Osteocyte (in vitro differentiated cells): Measurements from ENCODE around the gene XPA. TPM values are rescaled to one million over a fixed set of nuclear protein-coding genes. Genes with fewer than 3 reads are reported as not detected.
A peak's percentile ranks its signal among the peaks of the same experiment; 100 is the strongest.

ENCODE experiments used
- DNase-seq: peaks from one replicate; pipeline ENCODE4 v3.0.0; 2021; ENCODE audit warnings: mixed read lengths; ENCODE audit not compliant: unreplicated experiment; ENCODE audit errors: extremely low spot score
- H3K27ac Mint-ChIP-seq: one replicate; pipeline ENCODE4 v1.8.0; 2021; ENCODE audit warnings: mild to moderate bottlenecking, mixed read lengths; ENCODE audit not compliant: unreplicated experiment
- H3K27me3 Mint-ChIP-seq: one replicate; pipeline ENCODE4 v1.8.0; 2021; ENCODE audit warnings: mixed read lengths; ENCODE audit not compliant: unreplicated experiment
- H3K36me3 Mint-ChIP-seq: one replicate; pipeline ENCODE4 v1.8.0; 2021; ENCODE audit warnings: mixed read lengths; ENCODE audit not compliant: unreplicated experiment
- H3K4me1 Mint-ChIP-seq: one replicate; pipeline ENCODE4 v1.8.0; 2021; ENCODE audit warnings: mixed read lengths; ENCODE audit not compliant: unreplicated experiment
- H3K4me3 Mint-ChIP-seq: one replicate; pipeline ENCODE4 v1.8.0; 2021; ENCODE audit warnings: mild to moderate bottlenecking, moderate library complexity, mixed read lengths; ENCODE audit not compliant: unreplicated experiment
- H3K9me3 Mint-ChIP-seq: one replicate; pipeline ENCODE4 v1.8.0; 2021; ENCODE audit warnings: mixed read lengths; ENCODE audit not compliant: unreplicated experiment
- total RNA-seq: library from RNA; stranded (reverse); gene quantifications from 2 replicates; pipeline ENCODE4 v1.2.1, GENCODE V29; 2021
- TF ChIP-seq, protein P1 (sequence below): fragments of 200-600 bp; sonication (generic); IDR thresholded peaks from 2 replicates; pipeline ENCODE4 v1.5.0; 2021; ENCODE audit warnings: antibody characterized with exemption, mild to moderate bottlenecking, moderate library complexity

Gene XPA
- total RNA-seq, 1 donor from 2014 or later: 10.1 TPM

DNA sequence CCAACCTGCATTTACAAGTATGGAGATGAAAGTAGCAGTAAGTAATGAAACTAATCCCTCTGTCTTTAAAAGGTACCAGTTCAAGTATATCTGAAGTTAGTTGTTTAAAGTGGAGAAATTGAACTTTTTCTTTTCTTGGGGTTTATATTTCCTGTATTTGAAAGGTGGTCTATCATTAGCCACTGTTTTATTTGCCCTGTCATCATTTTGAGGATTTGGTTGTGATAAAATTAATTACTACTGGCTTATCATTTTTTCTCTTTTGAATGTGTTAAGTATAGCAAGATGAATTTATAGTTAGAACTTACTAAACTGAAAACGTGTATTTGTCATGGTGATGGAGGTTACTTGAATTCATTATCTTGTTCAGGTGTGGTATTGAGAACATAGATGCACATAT, 38.4 kb downstream of the XPA start:
- H3K27ac Mint-ChIP-seq: no peak overlapping the region
- H3K4me3 Mint-ChIP-seq: no peak overlapping the region
- no peaks in the 10 kb centered on the region for H3K9me3 Mint-ChIP-seq
- no peaks in the 10 kb centered on the region for H3K27me3 Mint-ChIP-seq
- H3K36me3 Mint-ChIP-seq: peaks cover 82% of the 10 kb centered on the region
- no peaks in the 10 kb centered on the region for H3K4me1 Mint-ChIP-seq
- TF ChIP-seq, protein P1, sequence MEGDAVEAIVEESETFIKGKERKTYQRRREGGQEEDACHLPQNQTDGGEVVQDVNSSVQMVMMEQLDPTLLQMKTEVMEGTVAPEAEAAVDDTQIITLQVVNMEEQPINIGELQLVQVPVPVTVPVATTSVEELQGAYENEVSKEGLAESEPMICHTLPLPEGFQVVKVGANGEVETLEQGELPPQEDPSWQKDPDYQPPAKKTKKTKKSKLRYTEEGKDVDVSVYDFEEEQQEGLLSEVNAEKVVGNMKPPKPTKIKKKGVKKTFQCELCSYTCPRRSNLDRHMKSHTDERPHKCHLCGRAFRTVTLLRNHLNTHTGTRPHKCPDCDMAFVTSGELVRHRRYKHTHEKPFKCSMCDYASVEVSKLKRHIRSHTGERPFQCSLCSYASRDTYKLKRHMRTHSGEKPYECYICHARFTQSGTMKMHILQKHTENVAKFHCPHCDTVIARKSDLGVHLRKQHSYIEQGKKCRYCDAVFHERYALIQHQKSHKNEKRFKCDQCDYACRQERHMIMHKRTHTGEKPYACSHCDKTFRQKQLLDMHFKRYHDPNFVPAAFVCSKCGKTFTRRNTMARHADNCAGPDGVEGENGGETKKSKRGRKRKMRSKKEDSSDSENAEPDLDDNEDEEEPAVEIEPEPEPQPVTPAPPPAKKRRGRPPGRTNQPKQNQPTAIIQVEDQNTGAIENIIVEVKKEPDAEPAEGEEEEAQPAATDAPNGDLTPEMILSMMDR: no peak
- no peak for DNase-seq

GRCh38 chr9:97651646-97652045, 45.5 kb downstream of the XPA start:
- Mint-ChIP-seq H3K36me3 (peaks cover 47% of the 10 kb centered on the region), H3K4me3 (no peak overlapping the region), H3K27me3 (no peaks in the 10 kb centered on the region), H3K9me3 (no peaks in the 10 kb centered on the region), H3K27ac (no peak overlapping the region), H3K4me1 (no peaks in the 10 kb centered on the region)
- TF ChIP-seq, protein P1: no peak
- DNase-seq: no peak

DNA sequence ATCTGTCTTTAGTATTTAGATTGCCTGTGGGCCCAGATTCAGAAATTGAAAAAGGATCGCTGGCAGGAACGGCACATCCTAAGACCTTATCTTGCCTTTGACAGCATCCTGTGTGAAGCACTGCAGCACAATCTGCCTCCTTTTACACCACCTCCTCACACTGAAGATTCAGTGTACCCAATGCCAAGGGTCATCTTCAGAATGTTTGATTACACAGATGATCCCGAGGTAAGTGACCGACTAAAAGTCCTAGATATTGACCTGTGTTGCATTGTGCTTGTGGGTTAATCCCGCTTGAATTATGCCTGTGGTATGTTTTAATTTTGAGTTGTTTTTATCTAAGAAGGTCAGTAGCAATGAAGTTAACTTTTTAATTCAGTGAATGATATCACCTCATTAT, 49.1 kb downstream of the XPA start:
- Mint-ChIP-seq H3K9me3 (no peaks in the 10 kb centered on the region), H3K27me3 (no peaks in the 10 kb centered on the region), H3K4me1 (no peaks in the 10 kb centered on the region), H3K27ac (no peak overlapping the region), H3K36me3 (peaks cover 26% of the 10 kb centered on the region), H3K4me3 (no peak overlapping the region)
- TF ChIP-seq, protein P1: no peak
- DNase-seq: no peak

- no peak overlapping the region for H3K27ac Mint-ChIP-seq
- H3K4me1 Mint-ChIP-seq: no peaks in the 10 kb centered on the region
- TF ChIP-seq, protein P1: no peak
- H3K4me3 Mint-ChIP-seq: no peak overlapping the region
- H3K9me3 Mint-ChIP-seq: no peaks in the 10 kb centered on the region
- H3K36me3 Mint-ChIP-seq: peaks cover 26% of the 10 kb centered on the region
- no peak for DNase-seq
- H3K27me3 Mint-ChIP-seq: no peaks in the 10 kb centered on the region
These were observed 51.4 kb downstream of the XPA start for GRCh38 chr9:97645720-97646119.

DNA sequence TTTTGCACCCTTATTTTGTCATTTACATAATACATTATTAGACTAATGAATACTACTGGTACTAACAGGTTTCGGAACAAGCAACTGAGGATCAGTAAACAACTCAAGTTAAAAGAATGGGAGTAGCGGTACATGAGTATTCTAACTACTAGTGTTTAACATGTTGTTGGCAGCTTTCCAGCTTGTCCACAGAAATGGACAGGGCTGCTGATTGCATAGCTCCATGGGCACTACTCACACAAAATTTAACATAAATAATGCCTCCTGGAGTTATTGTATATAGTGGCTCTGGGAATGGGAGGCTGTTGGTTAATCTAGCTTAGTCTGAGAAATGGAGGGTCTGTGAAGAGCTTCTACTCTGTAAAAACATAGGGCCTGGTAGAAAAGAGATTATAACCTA, 56.8 kb downstream of the XPA start:
- peaks cover 28% of the 10 kb centered on the region for H3K4me1 Mint-ChIP-seq

More for the DNA sequence above, 56.8 kb downstream of the XPA start:
- Mint-ChIP-seq H3K9me3 (no peaks in the 10 kb centered on the region), H3K36me3 (peaks cover 14% of the 10 kb centered on the region), H3K4me3 (no peak overlapping the region), H3K27ac (peak overlapping the region; percentile 14), H3K27me3 (no peaks in the 10 kb centered on the region)
- no peak for DNase-seq
- TF ChIP-seq, protein P1: no peak
